ENCODE data around the gene NFIL3. TPM values are rescaled to one million over a fixed set of nuclear protein-coding genes. Genes with fewer than 3 reads are reported as not detected.

NFIL3 gene
- polyA plus RNA-seq, 1 donor from 2014 or later = 31.6 TPM

- Histone ChIP-seq H3K36me3 (ENCODE audit: insufficient read depth, low read length) (no peaks in the 10 kb centered on the region), H3K4me2 (ENCODE audit: low read length) (no peak overlapping the region), H3K27ac (ENCODE audit: low read length) (no peak overlapping the region), H3K4me3 (ENCODE audit: low read length) (no peak overlapping the region), H3K9me3 (ENCODE audit: low read length) (no peaks in the 10 kb centered on the region), H3F3A (ENCODE audit: insufficient read depth, low read length, poor library complexity, severe bottlenecking) (no peaks in the 10 kb centered on the region), H4K20me1 (ENCODE audit: insufficient read depth) (no peaks in the 10 kb centered on the region), H3K9me2 (ENCODE audit: insufficient read depth, low read length) (no peaks in the 10 kb centered on the region), H2AFZ (ENCODE audit: low read depth, low read length) (no peak overlapping the region), H3K27me3 (ENCODE audit: insufficient read depth, low read depth, low read length) (peaks cover under 1% of the 10 kb centered on the region), H3K79me2 (replicated peaks; ENCODE audit: insufficient read depth, low read length) (no peaks in the 10 kb centered on the region), H3K9ac (ENCODE audit: low read length) (no peak overlapping the region)
- no peak for TF ChIP-seq RAD21 (conservative IDR thresholded peaks at IDR 0.05)
These were observed 7.9 kb upstream of the NFIL3 start for GRCh38 chr9:91431485-91431884.

GRCh38 chr9:91429501-91429900, 5.9 kb upstream of the NFIL3 start:
- Histone ChIP-seq H3K4me2 (ENCODE audit: low read length) (no peak overlapping the region), H3K9me3 (ENCODE audit: low read length) (no peaks in the 10 kb centered on the region), H3K9me2 (ENCODE audit: insufficient read depth, low read length) (no peaks in the 10 kb centered on the region), H3K36me3 (ENCODE audit: insufficient read depth, low read length) (no peaks in the 10 kb centered on the region), H3K27ac (ENCODE audit: low read length) (no peak overlapping the region), H2AFZ (ENCODE audit: low read depth, low read length) (no peak overlapping the region), H3K4me3 (ENCODE audit: low read length) (no peak overlapping the region), H3K27me3 (ENCODE audit: insufficient read depth, low read depth, low read length) (peaks cover 19% of the 10 kb centered on the region), H3F3A (ENCODE audit: insufficient read depth, low read length, poor library complexity, severe bottlenecking) (peaks cover 6% of the 10 kb centered on the region), H3K9ac (ENCODE audit: low read length) (no peak overlapping the region), H4K20me1 (ENCODE audit: insufficient read depth) (no peaks in the 10 kb centered on the region), H3K79me2 (replicated peaks; ENCODE audit: insufficient read depth, low read length) (no peaks in the 10 kb centered on the region)
- TF ChIP-seq, protein P1, sequence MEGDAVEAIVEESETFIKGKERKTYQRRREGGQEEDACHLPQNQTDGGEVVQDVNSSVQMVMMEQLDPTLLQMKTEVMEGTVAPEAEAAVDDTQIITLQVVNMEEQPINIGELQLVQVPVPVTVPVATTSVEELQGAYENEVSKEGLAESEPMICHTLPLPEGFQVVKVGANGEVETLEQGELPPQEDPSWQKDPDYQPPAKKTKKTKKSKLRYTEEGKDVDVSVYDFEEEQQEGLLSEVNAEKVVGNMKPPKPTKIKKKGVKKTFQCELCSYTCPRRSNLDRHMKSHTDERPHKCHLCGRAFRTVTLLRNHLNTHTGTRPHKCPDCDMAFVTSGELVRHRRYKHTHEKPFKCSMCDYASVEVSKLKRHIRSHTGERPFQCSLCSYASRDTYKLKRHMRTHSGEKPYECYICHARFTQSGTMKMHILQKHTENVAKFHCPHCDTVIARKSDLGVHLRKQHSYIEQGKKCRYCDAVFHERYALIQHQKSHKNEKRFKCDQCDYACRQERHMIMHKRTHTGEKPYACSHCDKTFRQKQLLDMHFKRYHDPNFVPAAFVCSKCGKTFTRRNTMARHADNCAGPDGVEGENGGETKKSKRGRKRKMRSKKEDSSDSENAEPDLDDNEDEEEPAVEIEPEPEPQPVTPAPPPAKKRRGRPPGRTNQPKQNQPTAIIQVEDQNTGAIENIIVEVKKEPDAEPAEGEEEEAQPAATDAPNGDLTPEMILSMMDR (IDR thresholded peaks at IDR 0.05; ENCODE audit: poor library complexity, severe bottlenecking) = no peak
- TF ChIP-seq RAD21 (conservative IDR thresholded peaks at IDR 0.05) (no peak), MXI1 (conservative IDR thresholded peaks at IDR 0.05; ENCODE audit: poor library complexity, severe bottlenecking) (no peak), TAF1 (IDR thresholded peaks at IDR 0.05; ENCODE audit: low read depth) (no peak), EP300 (conservative IDR thresholded peaks at IDR 0.05; ENCODE audit: poor library complexity, severe bottlenecking) (no peak), SMC3 (conservative IDR thresholded peaks at IDR 0.05; ENCODE audit: poor library complexity) (no peak), EZH2 (IDR thresholded peaks at IDR 0.05; ENCODE audit: borderline replicate concordance, insufficient read depth, low read length, poor library complexity, severe bottlenecking) (no peak), POLR2AphosphoS5 (IDR thresholded peaks at IDR 0.05) (no peak)
- TF ChIP-seq, protein P2, sequence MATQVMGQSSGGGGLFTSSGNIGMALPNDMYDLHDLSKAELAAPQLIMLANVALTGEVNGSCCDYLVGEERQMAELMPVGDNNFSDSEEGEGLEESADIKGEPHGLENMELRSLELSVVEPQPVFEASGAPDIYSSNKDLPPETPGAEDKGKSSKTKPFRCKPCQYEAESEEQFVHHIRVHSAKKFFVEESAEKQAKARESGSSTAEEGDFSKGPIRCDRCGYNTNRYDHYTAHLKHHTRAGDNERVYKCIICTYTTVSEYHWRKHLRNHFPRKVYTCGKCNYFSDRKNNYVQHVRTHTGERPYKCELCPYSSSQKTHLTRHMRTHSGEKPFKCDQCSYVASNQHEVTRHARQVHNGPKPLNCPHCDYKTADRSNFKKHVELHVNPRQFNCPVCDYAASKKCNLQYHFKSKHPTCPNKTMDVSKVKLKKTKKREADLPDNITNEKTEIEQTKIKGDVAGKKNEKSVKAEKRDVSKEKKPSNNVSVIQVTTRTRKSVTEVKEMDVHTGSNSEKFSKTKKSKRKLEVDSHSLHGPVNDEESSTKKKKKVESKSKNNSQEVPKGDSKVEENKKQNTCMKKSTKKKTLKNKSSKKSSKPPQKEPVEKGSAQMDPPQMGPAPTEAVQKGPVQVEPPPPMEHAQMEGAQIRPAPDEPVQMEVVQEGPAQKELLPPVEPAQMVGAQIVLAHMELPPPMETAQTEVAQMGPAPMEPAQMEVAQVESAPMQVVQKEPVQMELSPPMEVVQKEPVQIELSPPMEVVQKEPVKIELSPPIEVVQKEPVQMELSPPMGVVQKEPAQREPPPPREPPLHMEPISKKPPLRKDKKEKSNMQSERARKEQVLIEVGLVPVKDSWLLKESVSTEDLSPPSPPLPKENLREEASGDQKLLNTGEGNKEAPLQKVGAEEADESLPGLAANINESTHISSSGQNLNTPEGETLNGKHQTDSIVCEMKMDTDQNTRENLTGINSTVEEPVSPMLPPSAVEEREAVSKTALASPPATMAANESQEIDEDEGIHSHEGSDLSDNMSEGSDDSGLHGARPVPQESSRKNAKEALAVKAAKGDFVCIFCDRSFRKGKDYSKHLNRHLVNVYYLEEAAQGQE (IDR thresholded peaks at IDR 0.05; ENCODE audit: borderline replicate concordance) = no peak

GRCh38 chr9:91428927-91429351, 5.3 kb upstream of the NFIL3 start:
- Histone ChIP-seq H2AFZ (ENCODE audit: low read depth, low read length) (no peak overlapping the region), H3K9me2 (ENCODE audit: insufficient read depth, low read length) (no peaks in the 10 kb centered on the region), H3K4me2 (ENCODE audit: low read length) (no peak overlapping the region), H3K79me2 (replicated peaks; ENCODE audit: insufficient read depth, low read length) (no peaks in the 10 kb centered on the region), H3K27ac (ENCODE audit: low read length) (no peak overlapping the region), H3K9ac (ENCODE audit: low read length) (no peak overlapping the region), H3K4me3 (ENCODE audit: low read length) (no peak overlapping the region), H3F3A (ENCODE audit: insufficient read depth, low read length, poor library complexity, severe bottlenecking) (peaks cover 6% of the 10 kb centered on the region), H4K20me1 (ENCODE audit: insufficient read depth) (no peaks in the 10 kb centered on the region), H3K36me3 (ENCODE audit: insufficient read depth, low read length) (no peaks in the 10 kb centered on the region), H3K9me3 (ENCODE audit: low read length) (no peaks in the 10 kb centered on the region), H3K27me3 (ENCODE audit: insufficient read depth, low read depth, low read length) (peaks cover 25% of the 10 kb centered on the region)
- TF ChIP-seq SMC3 (conservative IDR thresholded peaks at IDR 0.05; ENCODE audit: poor library complexity) = no peak
- TF ChIP-seq MXI1 (conservative IDR thresholded peaks at IDR 0.05; ENCODE audit: poor library complexity, severe bottlenecking) = no peak
- no peak for TF ChIP-seq RAD21 (conservative IDR thresholded peaks at IDR 0.05)
- TF ChIP-seq TAF1 (IDR thresholded peaks at IDR 0.05; ENCODE audit: low read depth) = no peak
- TF ChIP-seq POLR2AphosphoS5 (IDR thresholded peaks at IDR 0.05) = no peak
- TF ChIP-seq, protein P1 (IDR thresholded peaks at IDR 0.05; ENCODE audit: poor library complexity, severe bottlenecking) = no peak
